GM18861 (cell line): ENCODE measurements around the gene CHST9.
"Not testable (repeated sequence)": the region's sequence is repeated elsewhere in the genome, so short reads cannot be mapped to it uniquely, and the experiment has no call there.

Experiments used
- ATAC-seq: cut with Tn5 transposase; IDR thresholded peaks from one replicate; pipeline ENCODE4 v1.9.1; 2021; ENCODE audit not compliant: unreplicated experiment

CHST9 gene

GRCh38 chr18:27108842-27109241 is 76.3 kb downstream of the CHST9 start:
- no peak for ATAC-seq

- ATAC-seq, result no peak
These were observed 80.4 kb downstream of the CHST9 start for GRCh38 chr18:27104743-27105142.

- ATAC-seq, result no peak
These were observed 90.5 kb downstream of the CHST9 start for GRCh38 chr18:27094621-27095020.

- not testable (repeated sequence) for ATAC-seq
These were observed 91.8 kb downstream of the CHST9 start for GRCh38 chr18:27093290-27093689.

GRCh38 chr18:27081701-27082100 is 103.4 kb downstream of the CHST9 start:
- no peak for ATAC-seq

- no peak for ATAC-seq
These were observed 109.3 kb downstream of the CHST9 start for GRCh38 chr18:27075828-27076227.

- peak; percentile 94 for ATAC-seq
These were observed 111.7 kb downstream of the CHST9 start for GRCh38 chr18:27073404-27073830.

- no peak for ATAC-seq
These were observed 120.4 kb downstream of the CHST9 start for GRCh38 chr18:27064673-27065072.

- no peak for ATAC-seq
These were observed 122.3 kb downstream of the CHST9 start for GRCh38 chr18:27062802-27063201.

- no peak for ATAC-seq
These were observed 123.5 kb downstream of the CHST9 start for GRCh38 chr18:27061488-27062095.

GRCh38 chr18:27057519-27058234 is 127.4 kb downstream of the CHST9 start:
- ATAC-seq, result no peak

GRCh38 chr18:27054926-27055325 is 130.2 kb downstream of the CHST9 start:
- no peak for ATAC-seq

GRCh38 chr18:27049969-27050368 is 135.1 kb downstream of the CHST9 start:
- no peak for ATAC-seq

GRCh38 chr18:27045342-27045741 is 139.8 kb downstream of the CHST9 start:
- ATAC-seq, result no peak

- ATAC-seq, result no peak
These were observed 142.9 kb downstream of the CHST9 start for GRCh38 chr18:27042177-27042576.

GRCh38 chr18:27040796-27041195 is 144.3 kb downstream of the CHST9 start:
- ATAC-seq, result no peak

- ATAC-seq, result no peak
These were observed 151.4 kb downstream of the CHST9 start for GRCh38 chr18:27033722-27034121.

GRCh38 chr18:27030421-27030820 is 154.7 kb downstream of the CHST9 start:
- ATAC-seq, result no peak

- ATAC-seq, result no peak
These were observed 162.6 kb downstream of the CHST9 start for GRCh38 chr18:27022477-27022876.

GRCh38 chr18:27017901-27018500 is 167.1 kb downstream of the CHST9 start:
- ATAC-seq, result no peak

GRCh38 chr18:27014841-27015240 is 170.3 kb downstream of the CHST9 start:
- ATAC-seq, result no peak

- no peak for ATAC-seq
These were observed 174.3 kb downstream of the CHST9 start for GRCh38 chr18:27010784-27011183.
